ENCODE results near the gene ARHGAP26. TPM values are rescaled to one million over a fixed set of nuclear protein-coding genes. Genes with fewer than 3 reads are reported as not detected.

Gene ARHGAP26
- total and polyA plus RNA-seq, 2 of the 4 experiments (the other 2 are of a cell fraction) = 0.54 to 0.56 TPM

- no peak for TF ChIP-seq MAZ (IDR thresholded peaks at IDR 0.05; ENCODE audit: borderline replicate concordance, low read depth, low read length)
- TF ChIP-seq FOS (IDR thresholded peaks at IDR 0.05; ENCODE audit: low read depth, low read length) = no peak
- no peak for TF ChIP-seq POLR2A (IDR thresholded peaks at IDR 0.05; ENCODE audit: low read depth, low read length)
These were observed 436.2 kb downstream of the ARHGAP26 start (continued) for GRCh38 chr5:143206196-143207053.

GRCh38 chr5:143207058-143207457, 436.9 kb downstream of the ARHGAP26 start:
- peaks cover 6% of the 10 kb centered on the region; the same call in 1 of the 2 replicates for H3K9me1 ChIP-seq (ENCODE audit: insufficient read depth, low read length)
- no peaks in the 10 kb centered on the region for H3K36me3 ChIP-seq (ENCODE audit: control insufficient read depth, insufficient read depth, low read length)
- no peak overlapping the region for H3K23ac ChIP-seq (ENCODE audit: low read depth, low read length)
- peak overlapping the region; percentile 19; the same call in 1 of the 2 replicates for H2BK120ac ChIP-seq (ENCODE audit: low read depth, low read length)
- H2AFZ ChIP-seq (replicated peaks; ENCODE audit: low read length, poor library complexity) = peak overlapping the region; percentile 47
- no peak overlapping the region for H3K56ac ChIP-seq (ENCODE audit: extremely low read depth, insufficient read depth, low read length)
- H2BK20ac ChIP-seq (ENCODE audit: low read depth, low read length) = peak overlapping the region; percentile 68
- no peak overlapping the region for H3K4me2 ChIP-seq (ENCODE audit: low read depth, low read length)
- no peak overlapping the region for H3K18ac ChIP-seq (ENCODE audit: low read depth, low read length)
- dilution Hi-C loops (cut with HindIII; ENCODE audit: low sequenced_read_pairs, unreplicated experiment) = no loop called here
- H4K8ac ChIP-seq (ENCODE audit: low read depth in 2 of 2, low read length in 2 of 2) = no peak overlapping the region
- H3K4me1 ChIP-seq (ENCODE audit: control insufficient read depth, insufficient read depth, low read length) = peaks cover 6% of the 10 kb centered on the region; the same call in 1 of the 2 replicates
- no peak overlapping the region for H3K4me3 ChIP-seq (ENCODE audit: insufficient read depth, low read depth, low read length)
- H3K9ac ChIP-seq (ENCODE audit: low read depth, low read length) = no peak overlapping the region
- H2AK5ac ChIP-seq (ENCODE audit: low read depth, low read length) = peak overlapping the region; percentile 70; the same call in 1 of the 2 replicates
- ChIA-PET CTCF (no interaction called here), POLR2A (ENCODE audit: unreplicated experiment) (no interaction called here)
- H4K91ac ChIP-seq (ENCODE audit: insufficient read depth, low read depth, low read length) = no peak overlapping the region
- H3K9me3 ChIP-seq (ENCODE audit: control insufficient read depth, insufficient read depth, low read length) = no peaks in the 10 kb centered on the region
- H3K4ac ChIP-seq (ENCODE audit: low read depth, low read length) = peak overlapping the region; percentile 44; the same call in 1 of the 2 replicates
- no peak overlapping the region for H3K27ac ChIP-seq (ENCODE audit: insufficient read depth, low read length)
- intact Hi-C loops (cut with micrococcal nuclease) = loop anchor here (5.0 to 10.0 kb wide), 2 partner anchors 35 to 618 kb away; no protein-coding TSS in a partner anchor
- no peaks in the 10 kb centered on the region for H4K20me1 ChIP-seq (ENCODE audit: insufficient read depth, low read length)
- peak overlapping the region; percentile 26 for H2AK9ac ChIP-seq (replicated peaks; ENCODE audit: low read depth, low read length, poor library complexity)
- H3K79me1 ChIP-seq (ENCODE audit: low read depth in 1 of 2, low read length in 2 of 2) = no peaks in the 10 kb centered on the region; a peak in 1 of 4 replicates
- 99% methylated on average over 10 of the region's 13 CpGs; no CpG with 5 or more reads in 1 of the 2 experiments for WGBS, 2 experiments (ENCODE audit: extremely low coverage in 2 of 2, insufficient read length in 1 of 2)
- peak overlapping the region; percentile 7; the same call in 1 of the 3 replicates for H2BK15ac ChIP-seq (ENCODE audit: low read depth, low read length)
- H3K27me3 ChIP-seq (ENCODE audit: control insufficient read depth, insufficient read depth, low read length) = no peaks in the 10 kb centered on the region
- no peak for DNase-seq
- no peak for ATAC-seq (ENCODE audit: low read depth)
- H3K14ac ChIP-seq (replicated peaks; ENCODE audit: low read depth, low read length) = peak overlapping the region; percentile 37; the same call in 1 of the 2 replicates
- no peak overlapping the region for H2BK5ac ChIP-seq (ENCODE audit: low read depth, low read length, poor library complexity, severe bottlenecking)
- no TSS peak for BruUV-seq (replicated peaks)
- in situ Hi-C loops (cut with MboI; ENCODE audit: low sequenced_read_pairs) = no loop called here
- H4K5ac ChIP-seq (ENCODE audit: low read depth, low read length) = no peak overlapping the region
- TF ChIP-seq FOS (IDR thresholded peaks at IDR 0.05; ENCODE audit: low read depth, low read length) = no peak
- no peak for TF ChIP-seq MAZ (IDR thresholded peaks at IDR 0.05; ENCODE audit: borderline replicate concordance, low read depth, low read length)
- TF ChIP-seq, protein P1, sequence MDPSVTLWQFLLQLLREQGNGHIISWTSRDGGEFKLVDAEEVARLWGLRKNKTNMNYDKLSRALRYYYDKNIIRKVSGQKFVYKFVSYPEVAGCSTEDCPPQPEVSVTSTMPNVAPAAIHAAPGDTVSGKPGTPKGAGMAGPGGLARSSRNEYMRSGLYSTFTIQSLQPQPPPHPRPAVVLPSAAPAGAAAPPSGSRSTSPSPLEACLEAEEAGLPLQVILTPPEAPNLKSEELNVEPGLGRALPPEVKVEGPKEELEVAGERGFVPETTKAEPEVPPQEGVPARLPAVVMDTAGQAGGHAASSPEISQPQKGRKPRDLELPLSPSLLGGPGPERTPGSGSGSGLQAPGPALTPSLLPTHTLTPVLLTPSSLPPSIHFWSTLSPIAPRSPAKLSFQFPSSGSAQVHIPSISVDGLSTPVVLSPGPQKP (IDR thresholded peaks at IDR 0.05; ENCODE audit: borderline replicate concordance, low read depth, low read length) = no peak
- no peak for TF ChIP-seq SMC3 (IDR thresholded peaks at IDR 0.05; ENCODE audit: low read depth, low read length)
- TF ChIP-seq, protein P2, sequence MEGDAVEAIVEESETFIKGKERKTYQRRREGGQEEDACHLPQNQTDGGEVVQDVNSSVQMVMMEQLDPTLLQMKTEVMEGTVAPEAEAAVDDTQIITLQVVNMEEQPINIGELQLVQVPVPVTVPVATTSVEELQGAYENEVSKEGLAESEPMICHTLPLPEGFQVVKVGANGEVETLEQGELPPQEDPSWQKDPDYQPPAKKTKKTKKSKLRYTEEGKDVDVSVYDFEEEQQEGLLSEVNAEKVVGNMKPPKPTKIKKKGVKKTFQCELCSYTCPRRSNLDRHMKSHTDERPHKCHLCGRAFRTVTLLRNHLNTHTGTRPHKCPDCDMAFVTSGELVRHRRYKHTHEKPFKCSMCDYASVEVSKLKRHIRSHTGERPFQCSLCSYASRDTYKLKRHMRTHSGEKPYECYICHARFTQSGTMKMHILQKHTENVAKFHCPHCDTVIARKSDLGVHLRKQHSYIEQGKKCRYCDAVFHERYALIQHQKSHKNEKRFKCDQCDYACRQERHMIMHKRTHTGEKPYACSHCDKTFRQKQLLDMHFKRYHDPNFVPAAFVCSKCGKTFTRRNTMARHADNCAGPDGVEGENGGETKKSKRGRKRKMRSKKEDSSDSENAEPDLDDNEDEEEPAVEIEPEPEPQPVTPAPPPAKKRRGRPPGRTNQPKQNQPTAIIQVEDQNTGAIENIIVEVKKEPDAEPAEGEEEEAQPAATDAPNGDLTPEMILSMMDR (conservative IDR thresholded peaks at IDR 0.05; ENCODE audit: low read depth, low read length) = no peak
- TF ChIP-seq MAFK (IDR thresholded peaks at IDR 0.05; ENCODE audit: low read depth, low read length) = no peak
- no peak for TF ChIP-seq POLR2A (IDR thresholded peaks at IDR 0.05; ENCODE audit: low read depth, low read length)
- TF ChIP-seq, protein P3, sequence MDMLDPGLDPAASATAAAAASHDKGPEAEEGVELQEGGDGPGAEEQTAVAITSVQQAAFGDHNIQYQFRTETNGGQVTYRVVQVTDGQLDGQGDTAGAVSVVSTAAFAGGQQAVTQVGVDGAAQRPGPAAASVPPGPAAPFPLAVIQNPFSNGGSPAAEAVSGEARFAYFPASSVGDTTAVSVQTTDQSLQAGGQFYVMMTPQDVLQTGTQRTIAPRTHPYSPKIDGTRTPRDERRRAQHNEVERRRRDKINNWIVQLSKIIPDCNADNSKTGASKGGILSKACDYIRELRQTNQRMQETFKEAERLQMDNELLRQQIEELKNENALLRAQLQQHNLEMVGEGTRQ (IDR thresholded peaks at IDR 0.05; ENCODE audit: low read depth, low read length) = no peak
- TF ChIP-seq NFE2L2 (IDR thresholded peaks at IDR 0.05; ENCODE audit: low read depth, low read length) = no peak
- no peak for TF ChIP-seq RFX5 (IDR thresholded peaks at IDR 0.05; ENCODE audit: low read depth, low read length)
- TF ChIP-seq BHLHE40 (IDR thresholded peaks at IDR 0.05; ENCODE audit: low read depth, low read length) = no peak
